Dermis microvascular lymphatic vessel endothelial cell (primary cell): ENCODE data around the gene LCLAT1. TPM values are rescaled to one million over a fixed set of nuclear protein-coding genes. Genes with fewer than 3 reads are reported as not detected.

Experiments
- DNase-seq, 2 donors: peaks; one replicate each; pipeline versions ENCODE4 v3.0.0 to v3.0.0-alpha.2; 2010; ENCODE audit warnings: low read depth in 2 of 2
- total RNA-seq: library from RNA; depleted of rRNA; stranded (reverse); fragments of >200 nt; gene quantifications from 2 replicates; pipeline ENCODE4 v1.2.1, GENCODE V29; 2014

LCLAT1 gene
- total RNA-seq, 1 donor from 2014 or later: 10.1 TPM

GRCh38 chr2:30422444-30423040 lies 24.5 kb upstream of the LCLAT1 start:
- no peak for DNase-seq

DNA sequence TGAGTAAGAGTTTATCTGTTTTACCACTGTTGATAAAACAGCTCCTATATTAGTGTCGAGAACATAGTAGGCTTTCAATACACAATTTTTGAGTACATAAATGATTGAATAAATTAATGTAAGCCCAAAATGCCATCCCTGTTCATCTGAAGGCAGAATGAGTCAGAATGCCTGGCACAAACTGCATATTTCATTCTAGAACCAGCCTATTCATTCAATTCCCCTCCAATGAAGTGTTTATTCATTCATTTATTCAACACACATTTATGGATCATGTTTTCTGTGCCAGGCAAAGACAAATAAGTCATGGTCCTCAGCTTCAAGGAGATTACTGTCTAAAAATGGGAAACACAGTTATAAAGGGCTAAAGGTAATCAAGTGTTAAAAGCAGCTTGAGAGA lies 22.8 kb upstream of the LCLAT1 start:
- no peak for DNase-seq

- DNase-seq: no peak
Observed at GRCh38 chr2:30425326-30425725, 21.7 kb upstream of the LCLAT1 start.

GRCh38 chr2:30427606-30428347 lies 19.3 kb upstream of the LCLAT1 start:
- peak; percentile 16 to 68 for DNase-seq

- DNase-seq: no peak
Observed at GRCh38 chr2:30428348-30428662, 18.7 kb upstream of the LCLAT1 start.

DNA sequence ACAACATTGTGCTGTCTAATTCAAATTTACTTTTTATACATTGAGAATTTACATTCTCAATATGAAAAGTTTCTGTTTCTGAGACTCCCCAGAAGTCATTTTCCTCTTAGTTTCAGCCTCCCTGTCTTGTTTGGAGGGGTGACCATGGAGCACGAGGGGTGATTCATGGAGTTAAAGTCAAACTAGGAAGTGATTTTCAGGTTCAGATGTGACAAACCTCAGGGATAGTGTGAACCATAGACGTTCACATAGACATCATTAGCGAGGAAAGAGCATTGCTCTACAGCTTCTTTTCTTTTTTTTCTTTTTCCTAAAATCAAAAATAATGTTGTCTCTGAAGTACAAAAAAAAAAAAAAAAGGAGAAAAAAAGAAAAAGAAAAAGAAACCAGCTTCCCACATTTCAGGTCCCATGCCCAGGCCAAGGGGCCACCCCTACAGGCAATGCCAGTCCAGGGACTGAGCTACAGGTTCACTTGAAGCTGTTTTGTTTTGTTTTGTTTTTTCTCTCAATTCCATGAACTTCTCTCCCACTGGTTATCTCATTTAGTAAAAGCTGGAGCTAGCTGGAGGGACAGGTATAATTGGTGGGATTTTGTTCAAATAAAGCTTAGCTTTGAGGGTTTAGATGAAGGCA lies 18.1 kb upstream of the LCLAT1 start:
- DNase-seq: no peak

- DNase-seq: peak; percentile 83 to 90
Observed at GRCh38 chr2:30433541-30434299, 13.3 kb upstream of the LCLAT1 start.

- no peak for DNase-seq
Observed at GRCh38 chr2:30434708-30435107, 12.3 kb upstream of the LCLAT1 start.

DNA sequence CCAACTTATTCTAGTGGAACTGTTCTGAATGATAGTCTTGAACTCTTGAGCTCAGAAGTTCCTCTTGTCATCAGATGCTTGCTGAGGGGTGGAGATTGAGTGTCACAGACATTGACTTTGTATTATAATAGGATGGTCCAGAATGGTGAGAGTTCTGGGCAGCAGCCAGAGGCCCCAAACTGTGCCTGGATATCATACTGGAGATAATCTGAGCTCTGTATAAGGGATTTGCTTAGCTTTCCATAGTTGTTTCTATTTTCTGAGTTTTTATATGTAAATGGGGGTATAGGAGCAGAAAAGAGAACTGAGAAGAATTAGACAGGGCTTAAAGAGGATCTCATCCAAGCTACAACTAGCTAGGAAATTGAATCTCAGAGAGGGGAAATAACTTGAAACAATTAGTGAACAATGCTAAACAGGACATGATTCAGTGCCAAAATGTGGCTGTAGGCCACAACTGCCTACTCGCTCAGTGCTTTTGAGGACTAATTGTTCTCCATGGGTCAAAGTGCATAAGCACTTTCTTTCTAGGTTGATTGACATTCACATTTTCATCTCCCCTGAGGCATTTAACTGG lies 10.1 kb upstream of the LCLAT1 start:
- DNase-seq: peak in 1 of 2 donors; percentile 89

GRCh38 chr2:30437809-30438548 lies 9.1 kb upstream of the LCLAT1 start:
- peak in 1 of 2 donors; percentile 34 for DNase-seq

DNA sequence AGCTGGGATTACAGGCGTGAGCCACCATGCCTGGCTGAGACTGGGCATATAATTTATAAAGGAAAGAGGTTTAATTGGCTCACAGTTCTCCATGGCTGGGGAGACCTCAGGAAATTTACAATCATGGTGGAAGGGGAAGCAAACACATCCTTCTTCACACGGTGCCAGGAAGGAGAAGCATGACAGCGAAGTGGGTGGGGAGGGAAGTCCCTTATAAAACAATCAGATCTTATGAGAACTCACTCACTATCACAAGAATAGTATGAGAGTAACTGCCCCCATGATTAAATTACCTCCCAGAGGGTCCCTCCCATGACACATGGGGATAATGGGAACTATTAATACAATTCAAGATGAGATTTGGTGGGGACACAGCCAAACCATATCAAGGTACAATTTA lies 7.8 kb upstream of the LCLAT1 start:
- DNase-seq: no peak

DNA sequence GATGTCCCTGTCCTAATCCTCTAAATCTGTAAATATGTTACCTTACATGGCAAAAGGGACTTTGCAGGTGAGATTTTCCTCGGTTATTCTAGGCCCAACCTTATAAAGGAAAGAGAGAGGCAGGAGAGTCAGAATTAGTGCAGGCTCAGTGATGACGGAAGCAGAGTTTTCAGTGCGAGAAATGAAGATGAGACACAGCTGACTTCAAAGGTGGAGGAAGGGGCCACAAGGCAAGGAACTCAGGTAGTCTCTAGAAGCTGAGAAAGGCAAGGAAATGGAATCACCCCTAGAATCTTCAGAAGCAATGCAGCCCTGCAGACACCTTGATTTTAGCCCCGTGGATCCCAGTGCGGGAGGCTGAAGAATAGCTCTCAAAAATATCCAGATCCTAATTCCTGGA lies 7.2 kb upstream of the LCLAT1 start:
- no peak for DNase-seq

DNA sequence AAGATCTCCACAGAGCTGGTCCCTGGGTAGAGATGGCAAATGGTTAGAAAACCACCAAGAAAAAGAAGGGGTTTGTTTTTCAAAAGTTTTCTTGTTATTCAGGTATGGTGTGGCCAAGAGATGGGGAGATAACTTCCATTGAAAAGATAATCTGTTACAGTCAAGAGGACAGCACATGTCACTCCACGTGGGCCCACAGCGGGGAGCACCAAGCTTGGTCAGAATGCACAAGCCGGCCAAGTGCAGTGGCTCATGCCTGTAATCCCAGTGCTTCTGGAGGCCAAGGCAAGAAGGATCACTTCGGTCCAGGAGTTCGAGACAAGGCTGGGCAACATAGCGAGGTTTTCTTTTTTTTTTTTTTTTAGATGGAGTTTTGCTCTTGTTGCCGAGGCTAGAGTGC lies 6.0 kb upstream of the LCLAT1 start:
- no peak for DNase-seq

GRCh38 chr2:30443081-30443480 lies 4.0 kb upstream of the LCLAT1 start:
- DNase-seq: no peak

DNA sequence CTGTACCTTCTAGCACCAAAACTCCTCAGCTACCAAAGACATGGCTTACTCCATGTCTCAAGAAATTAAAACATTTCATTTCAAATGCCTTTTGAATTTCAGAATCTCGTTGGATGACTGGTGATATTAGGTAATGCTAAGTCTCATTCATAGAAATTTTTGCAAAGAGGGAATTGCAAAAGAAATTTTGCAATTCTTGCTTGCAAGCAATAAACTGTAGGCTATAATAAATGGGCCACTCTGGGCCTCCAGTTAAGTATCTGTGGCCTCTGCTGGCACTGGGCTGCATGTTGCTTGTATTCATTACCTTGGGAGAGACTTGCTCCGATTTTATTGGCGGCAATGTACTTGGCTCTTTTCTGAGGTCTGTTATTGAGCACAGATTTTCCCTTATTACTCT lies 2.8 kb upstream of the LCLAT1 start:
- DNase-seq: no peak

- no peak for DNase-seq
Observed at GRCh38 chr2:30445266-30445821, 1.7 kb upstream of the LCLAT1 start.

DNA sequence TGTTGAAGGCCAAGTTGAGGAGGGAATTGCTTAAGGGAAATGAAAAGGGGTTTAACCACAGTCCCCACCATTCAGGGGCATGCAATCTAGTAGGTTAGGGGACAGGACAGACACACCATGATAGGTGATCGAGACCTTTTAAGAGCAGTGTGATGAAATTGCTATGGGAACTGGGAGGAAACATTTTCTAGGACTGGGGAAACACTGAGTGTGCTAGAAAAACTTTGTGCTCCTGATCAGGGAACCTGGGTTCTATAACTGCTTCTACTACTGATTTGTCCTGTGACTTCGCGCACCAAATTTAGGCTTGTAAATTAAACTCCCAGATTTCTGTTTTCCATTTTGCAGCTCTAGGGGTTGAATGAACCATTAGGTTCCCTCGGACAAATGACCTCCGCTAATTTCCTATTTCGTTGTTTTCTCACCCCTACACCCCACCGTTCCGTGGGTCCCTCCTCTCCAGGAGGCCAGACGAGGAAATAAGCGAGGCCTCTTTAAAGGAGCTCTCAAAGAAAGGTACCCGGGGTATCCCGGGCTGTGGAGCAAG lies 371 bp upstream of the LCLAT1 start:
- DNase-seq: peak; percentile 20 to 67

- no peak for DNase-seq
Observed at GRCh38 chr2:30448308-30448707, 1.3 kb downstream of the LCLAT1 start.

DNA sequence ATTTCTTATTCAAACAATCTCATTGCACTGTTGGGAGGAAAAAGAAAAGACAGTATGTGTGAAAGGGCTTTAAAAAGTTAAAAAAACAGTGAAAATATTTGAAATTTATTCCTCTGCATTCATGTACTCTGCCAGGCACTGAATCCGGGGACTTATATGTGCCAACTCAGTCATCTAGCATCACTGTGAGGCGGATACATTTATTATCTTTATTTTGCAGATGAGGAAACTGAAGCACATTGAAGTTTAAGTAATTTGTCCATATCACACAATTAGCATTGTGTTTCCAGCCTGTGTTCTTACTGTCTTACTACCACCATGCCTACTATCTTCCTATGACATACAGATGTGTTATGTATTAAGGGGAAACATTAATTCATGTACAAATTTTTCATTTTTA lies 1.8 kb downstream of the LCLAT1 start:
- no peak for DNase-seq

DNA sequence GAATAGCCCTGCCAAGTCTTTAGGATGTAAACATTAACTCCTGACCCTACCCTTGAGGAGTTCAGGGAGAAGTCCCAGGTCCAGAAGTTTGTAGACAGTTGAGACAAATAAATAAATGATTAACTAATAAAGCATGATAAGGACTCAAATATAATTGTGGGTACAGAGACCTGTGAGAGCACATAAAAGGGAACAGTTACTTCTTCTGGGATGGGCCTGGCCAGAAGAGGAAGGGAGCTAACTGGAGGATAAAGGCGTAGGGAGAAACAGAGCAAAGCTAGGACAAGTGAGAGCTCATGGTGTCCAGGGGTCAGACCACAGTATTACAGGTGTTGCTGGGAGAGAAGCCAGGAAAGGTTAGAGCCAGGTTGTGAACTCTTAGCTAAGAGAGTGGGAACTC lies 3.0 kb downstream of the LCLAT1 start:
- no peak for DNase-seq

GRCh38 chr2:30453498-30453897 lies 6.5 kb downstream of the LCLAT1 start:
- no peak for DNase-seq
